Testis (tissue), 3 donors: ENCODE measurements around the gene AFF4. TPM values are rescaled to one million over a fixed set of nuclear protein-coding genes. Genes with fewer than 3 reads are reported as not detected.

Experiments
- DNase-seq: peaks from one replicate; pipeline ENCODE4 v3.0.0-alpha.2; 2019
- H3K27ac ChIP-seq, 2 donors: fragments of 200-600 bp; sonication (generic); one replicate each; pipeline ENCODE4 v1.5.1; 2019
- H3K27me3 ChIP-seq: fragments of 200-600 bp; sonication (generic); one replicate; pipeline ENCODE4 v1.5.1; 2019
- H3K36me3 ChIP-seq: fragments of 200-600 bp; sonication (generic); one replicate; pipeline ENCODE4 v1.5.1; 2017; ENCODE audit warnings: low read depth; ENCODE audit errors: missing control alignments
- H3K4me1 ChIP-seq: fragments of 200-600 bp; sonication (generic); one replicate; pipeline ENCODE4 v1.5.1; 2019
- H3K4me3 ChIP-seq, 2 donors: fragments of 200-600 bp; sonication (generic); one replicate each; pipeline ENCODE4 v1.5.1; 2017 to 2019
- H3K9me3 ChIP-seq: fragments of 200-600 bp; sonication (generic); one replicate; pipeline ENCODE4 v1.5.1; 2017
- CTCF ChIP-seq, 3 experiments: fragments of 450-650 bp in 2 of 3; fragments of 200-600 bp in 1 of 3; sonication (generic) in 1 of 3; IDR thresholded peaks; one replicate each; pipeline ENCODE4 v1.5.1; 2016 to 2019; ENCODE audit warnings: antibody characterized with exemption in 3 of 3, mild to moderate bottlenecking in 2 of 3, moderate library complexity in 1 of 3
- POLR2A ChIP-seq: fragments of 450-650 bp; IDR thresholded peaks from one replicate; pipeline ENCODE4 v1.6.1; 2017; ENCODE audit warnings: antibody characterized with exemption, mild to moderate bottlenecking, moderate library complexity
- WGBS, 2 donors: methylation state at CpG; one replicate each; pipeline ENCODE4 v1.1.5; 2018; 5-methylcytosine and 5-hydroxymethylcytosine counted together
- intact Hi-C: fragments of 100-400 bp; cut with DNase I; formaldehyde crosslinking; loops from one replicate; pipeline ENCODE4 v1.15.1; 2023; ENCODE audit warnings: low total_unique reads
- polyA plus RNA-seq: library from polyadenylated mRNA; stranded (reverse); fragments of 350-450 nt; fragmentation: Illumina TruSeq; extraction: RNeasy Lipid Tissue Mini Kit (QIAGEN cat#74804); gene quantifications from one replicate; pipeline ENCODE4 v1.2.3, GENCODE V29; 2014; ENCODE audit warnings: low read depth, low replicate concordance; ENCODE audit not compliant: insufficient read depth
- total RNA-seq, 2 donors: library from RNA; depleted of rRNA; stranded (reverse); fragments of >200 nt; gene quantifications; one replicate each; pipeline ENCODE4 v1.2.3, GENCODE V29; 2016

Gene AFF4
- total and polyA plus RNA-seq, 3 donors from 2014 or later = 57.2 to 112 (median 112) TPM

DNA sequence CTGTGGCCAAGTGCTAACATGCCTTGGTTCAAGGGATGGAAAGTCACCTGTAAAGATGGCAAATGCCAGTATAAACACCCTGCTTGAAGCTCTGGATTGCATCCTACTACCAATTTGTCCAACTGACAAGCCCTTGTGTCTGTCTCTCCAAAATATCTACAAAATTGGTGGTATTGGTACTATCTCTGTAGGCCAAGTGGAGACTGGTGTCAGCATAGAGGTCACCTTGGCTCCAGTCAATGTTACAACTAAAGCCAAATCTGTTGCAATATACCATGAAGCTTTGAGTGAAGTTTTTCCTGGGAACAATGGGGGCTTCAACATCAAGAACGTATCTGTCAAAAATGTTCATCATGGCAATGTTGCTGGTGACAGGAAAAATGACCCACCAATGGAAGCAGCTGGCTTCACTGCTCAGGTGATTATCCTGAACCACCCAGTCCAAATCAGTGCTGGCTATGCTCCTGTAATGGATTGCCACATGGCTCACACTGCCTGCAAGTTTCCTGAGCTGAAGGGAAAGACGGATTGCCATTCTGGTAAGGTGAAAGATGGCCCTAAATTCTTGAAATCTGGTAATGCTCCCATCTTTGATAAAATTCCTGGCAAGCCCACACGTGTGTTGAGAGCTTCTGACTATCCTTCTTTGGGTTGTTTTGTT is 19.9 kb downstream of the AFF4 start:
- H3K9me3 ChIP-seq = no peaks in the 10 kb centered on the region
- no peaks in the 10 kb centered on the region for H3K36me3 ChIP-seq
- no peak overlapping the region for H3K27ac ChIP-seq
- no peak overlapping the region for H3K4me3 ChIP-seq
- peaks cover 8% of the 10 kb centered on the region for H3K4me1 ChIP-seq
- no peak for DNase-seq
- TF ChIP-seq CTCF (IDR thresholded peaks at IDR 0.05) = no peak
- no peak for TF ChIP-seq POLR2A
- no peaks in the 10 kb centered on the region for H3K27me3 ChIP-seq
- 53 to 72% methylated on average over 3 of the region's 3 CpGs for WGBS, 2 donors
- intact Hi-C loops = no loop called here

DNA sequence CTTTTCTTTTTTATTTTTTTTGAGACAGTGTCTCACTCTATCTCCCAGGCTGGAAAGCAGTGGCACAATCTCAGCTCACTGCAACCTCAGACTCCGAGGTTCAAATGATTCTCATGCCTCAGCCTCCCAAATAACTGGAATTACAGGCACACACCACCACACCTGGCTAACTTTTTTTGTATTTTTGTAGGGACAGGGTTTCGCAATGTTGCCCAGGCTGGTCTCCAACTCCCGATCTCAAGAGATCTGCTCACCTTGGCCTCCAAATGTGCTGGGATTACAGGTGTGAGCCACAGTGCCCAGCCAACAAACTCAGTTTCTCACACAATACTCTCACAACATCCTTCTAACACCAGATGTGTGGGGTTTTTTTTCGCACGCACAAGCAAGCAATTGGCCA is 22.1 kb downstream of the AFF4 start:
- intact Hi-C loops = no loop called here
- H3K4me3 ChIP-seq = no peak overlapping the region
- no peak overlapping the region for H3K27ac ChIP-seq
- DNase-seq = no peak
- no peaks in the 10 kb centered on the region for H3K27me3 ChIP-seq
- no peaks in the 10 kb centered on the region for H3K36me3 ChIP-seq
- WGBS, 2 donors = 92 to 96% methylated on average over 5 of the region's 5 CpGs
- no peak for TF ChIP-seq POLR2A
- TF ChIP-seq CTCF (IDR thresholded peaks at IDR 0.05) = no peak
- H3K4me1 ChIP-seq = no peaks in the 10 kb centered on the region
- H3K9me3 ChIP-seq = no peaks in the 10 kb centered on the region

DNA sequence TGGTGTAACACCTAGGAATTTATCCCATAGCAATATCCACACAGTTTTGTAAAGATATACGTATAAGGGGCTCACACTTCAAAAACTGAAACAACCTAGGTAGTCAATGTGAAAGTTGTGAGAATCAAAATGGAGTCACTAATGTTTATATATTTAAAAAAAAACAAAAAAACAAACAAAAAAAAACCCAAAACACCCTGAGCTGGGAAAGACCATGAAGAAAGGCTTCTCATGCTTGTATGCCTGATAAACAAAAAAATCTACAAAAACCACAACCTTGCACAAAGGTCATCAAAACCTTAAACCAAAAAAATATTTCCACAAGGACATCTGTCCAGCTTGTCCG is 35.4 kb downstream of the AFF4 start:
- H3K27ac ChIP-seq = no peak overlapping the region
- TF ChIP-seq POLR2A = no peak
- no peak for DNase-seq
- H3K9me3 ChIP-seq = no peaks in the 10 kb centered on the region
- no peaks in the 10 kb centered on the region for H3K27me3 ChIP-seq
- H3K4me1 ChIP-seq = no peaks in the 10 kb centered on the region
- intact Hi-C loops = no loop called here
- WGBS, 2 donors = 51 to 65% methylated on average over 2 of the region's 2 CpGs
- H3K4me3 ChIP-seq = no peak overlapping the region
- no peaks in the 10 kb centered on the region for H3K36me3 ChIP-seq

DNA sequence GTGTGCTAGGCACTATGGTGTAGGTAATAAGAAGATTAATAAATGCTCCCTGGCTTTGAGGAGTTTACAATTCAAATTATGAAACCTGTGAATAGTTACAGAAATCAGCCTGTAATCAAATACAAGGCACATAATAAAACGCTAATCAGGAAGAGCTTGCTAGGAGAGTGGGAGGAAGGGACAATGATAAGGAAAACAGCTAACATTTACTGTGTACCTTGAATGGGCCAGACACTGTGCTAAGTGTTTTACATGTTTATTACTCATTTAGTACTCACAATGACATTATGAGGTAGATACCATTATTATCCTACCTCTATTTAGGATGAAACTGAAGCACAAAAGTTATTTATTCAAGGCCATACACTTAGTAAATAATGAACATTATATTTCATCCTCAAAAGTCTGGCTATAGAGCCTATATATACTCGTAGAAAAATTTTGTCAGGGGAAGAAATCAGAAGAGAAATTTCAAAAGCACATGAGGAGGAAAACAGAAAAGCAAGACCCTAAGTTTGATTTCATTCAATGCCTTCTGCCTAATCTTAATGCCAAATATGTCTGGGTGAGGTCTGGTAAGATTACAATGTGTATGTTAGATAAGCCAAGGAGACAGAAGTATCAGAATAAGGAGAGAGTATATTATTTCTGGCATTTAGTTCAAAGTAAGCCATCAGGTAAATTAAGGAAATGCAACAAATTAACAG is 35.9 kb downstream of the AFF4 start:
- H3K4me3 ChIP-seq = no peak overlapping the region
- no peak overlapping the region for H3K27ac ChIP-seq
- intact Hi-C loops = no loop called here
- DNase-seq = no peak
- H3K36me3 ChIP-seq = no peaks in the 10 kb centered on the region
- H3K9me3 ChIP-seq = no peaks in the 10 kb centered on the region
- TF ChIP-seq POLR2A (no peak), CTCF (IDR thresholded peaks at IDR 0.05) (no peak)
- WGBS, 2 donors = 53 to 57% methylated on average over 2 of the region's 2 CpGs
- H3K4me1 ChIP-seq = no peaks in the 10 kb centered on the region
- no peaks in the 10 kb centered on the region for H3K27me3 ChIP-seq

DNA sequence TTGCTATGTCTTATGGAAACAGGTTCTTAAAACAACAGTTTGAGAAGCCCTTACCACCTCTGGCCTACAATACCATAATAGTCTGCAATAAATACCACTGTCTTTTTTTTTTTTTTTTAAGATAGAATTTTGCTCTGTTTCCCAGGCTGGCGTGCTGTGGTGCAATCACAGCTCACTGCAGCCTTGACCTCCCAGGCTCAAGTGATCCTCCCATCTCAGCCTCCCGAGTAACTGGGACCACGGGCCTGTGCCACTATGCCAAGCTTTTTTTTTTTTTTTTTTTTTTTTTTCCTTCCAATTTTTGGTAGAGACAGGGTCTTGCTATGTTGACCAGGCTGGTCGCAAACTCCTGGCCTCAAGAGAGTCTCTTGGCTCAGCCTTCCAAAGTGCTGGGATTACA is 37.0 kb downstream of the AFF4 start:
- no peak for DNase-seq

More for the DNA sequence above, 37.0 kb downstream of the AFF4 start:
- TF ChIP-seq CTCF (IDR thresholded peaks at IDR 0.05) (no peak), POLR2A (no peak)
- no peaks in the 10 kb centered on the region for H3K9me3 ChIP-seq
- WGBS, 2 donors = 65 to 76% methylated on average over 4 of the region's 4 CpGs
- H3K36me3 ChIP-seq = no peaks in the 10 kb centered on the region
- H3K4me1 ChIP-seq = no peaks in the 10 kb centered on the region
- intact Hi-C loops = no loop called here
- no peak overlapping the region for H3K4me3 ChIP-seq
- no peaks in the 10 kb centered on the region for H3K27me3 ChIP-seq
- H3K27ac ChIP-seq = no peak overlapping the region
